Osteoblast (primary cell): ENCODE results near the gene NINJ1. TPM values are rescaled to one million over a fixed set of nuclear protein-coding genes. Genes with fewer than 3 reads are reported as not detected.
A peak's percentile ranks its signal among the peaks of the same experiment; 100 is the strongest.
"Not testable (repeated sequence)": the region's sequence is repeated elsewhere in the genome, so short reads cannot be mapped to it uniquely, and the experiment has no call there.

Source experiments
- DNase-seq: peaks from one replicate; pipeline ENCODE4 v3.0.0; 2011; ENCODE audit warnings: low spot score, mixed read lengths; ENCODE audit not compliant: insufficient read length; ENCODE audit errors: missing footprints
- H2AFZ ChIP-seq: 2 replicates; pipeline ENCODE4 v1.6.0; 2011; ENCODE audit warnings: mild to moderate bottlenecking, low read length
- H3K27ac ChIP-seq: 2 replicates; pipeline ENCODE4 v1.5.1; 2011; ENCODE audit warnings: mild to moderate bottlenecking, low read depth, low read length, moderate library complexity
- H3K27me3 ChIP-seq: 2 replicates; pipeline ENCODE4 v1.6.0; 2012; ENCODE audit warnings: mild to moderate bottlenecking, control low read depth, inconsistent platforms, low read length, moderate library complexity; ENCODE audit not compliant: insufficient read depth
- H3K36me3 ChIP-seq: 2 replicates; pipeline ENCODE4 v1.5.1; 2011; ENCODE audit warnings: mild to moderate bottlenecking, low read length, control low read depth, moderate library complexity; ENCODE audit not compliant: insufficient read depth
- H3K4me1 ChIP-seq: 2 replicates; pipeline ENCODE4 v1.5.1; 2011; ENCODE audit warnings: mild to moderate bottlenecking, low read length, control low read depth, moderate library complexity; ENCODE audit not compliant: insufficient read depth
- H3K4me2 ChIP-seq: 2 replicates; pipeline ENCODE4 v1.6.0; 2011; ENCODE audit warnings: mild to moderate bottlenecking, low read length; ENCODE audit not compliant: insufficient read depth
- H3K4me3 ChIP-seq: fragments of 200-600 bp; sonication (generic); 3 replicates; pipeline ENCODE4 v1.5.1; 2012; ENCODE audit warnings: mild to moderate bottlenecking, low read length, inconsistent platforms; ENCODE audit not compliant: insufficient read depth
- H3K79me2 ChIP-seq: 2 replicates; pipeline ENCODE4 v1.6.0; 2012; ENCODE audit warnings: mild to moderate bottlenecking, low read length, control low read depth, inconsistent platforms; ENCODE audit not compliant: insufficient read depth
- H3K9me3 ChIP-seq: 2 replicates; pipeline ENCODE4 v1.5.1; 2011; ENCODE audit warnings: low read depth, low read length, control low read depth
- H4K20me1 ChIP-seq: 2 replicates; pipeline ENCODE4 v1.6.0; 2012; ENCODE audit warnings: mild to moderate bottlenecking, low read length, control low read depth; ENCODE audit not compliant: insufficient read depth
- total RNA-seq: library from RNA; depleted of rRNA; stranded (reverse); fragments of >200 nt; gene quantifications from 2 replicates; pipeline ENCODE4 v1.2.3, GENCODE V29; 2012
- TF ChIP-seq, protein P1 (sequence below): IDR thresholded peaks from 2 replicates; pipeline ENCODE4 v1.5.1; 2011; ENCODE audit warnings: mild to moderate bottlenecking, low read depth, low read length, moderate library complexity; ENCODE audit errors: extremely low read depth

NINJ1 gene
- total RNA-seq, 1 donor, result 34.7 TPM

DNA sequence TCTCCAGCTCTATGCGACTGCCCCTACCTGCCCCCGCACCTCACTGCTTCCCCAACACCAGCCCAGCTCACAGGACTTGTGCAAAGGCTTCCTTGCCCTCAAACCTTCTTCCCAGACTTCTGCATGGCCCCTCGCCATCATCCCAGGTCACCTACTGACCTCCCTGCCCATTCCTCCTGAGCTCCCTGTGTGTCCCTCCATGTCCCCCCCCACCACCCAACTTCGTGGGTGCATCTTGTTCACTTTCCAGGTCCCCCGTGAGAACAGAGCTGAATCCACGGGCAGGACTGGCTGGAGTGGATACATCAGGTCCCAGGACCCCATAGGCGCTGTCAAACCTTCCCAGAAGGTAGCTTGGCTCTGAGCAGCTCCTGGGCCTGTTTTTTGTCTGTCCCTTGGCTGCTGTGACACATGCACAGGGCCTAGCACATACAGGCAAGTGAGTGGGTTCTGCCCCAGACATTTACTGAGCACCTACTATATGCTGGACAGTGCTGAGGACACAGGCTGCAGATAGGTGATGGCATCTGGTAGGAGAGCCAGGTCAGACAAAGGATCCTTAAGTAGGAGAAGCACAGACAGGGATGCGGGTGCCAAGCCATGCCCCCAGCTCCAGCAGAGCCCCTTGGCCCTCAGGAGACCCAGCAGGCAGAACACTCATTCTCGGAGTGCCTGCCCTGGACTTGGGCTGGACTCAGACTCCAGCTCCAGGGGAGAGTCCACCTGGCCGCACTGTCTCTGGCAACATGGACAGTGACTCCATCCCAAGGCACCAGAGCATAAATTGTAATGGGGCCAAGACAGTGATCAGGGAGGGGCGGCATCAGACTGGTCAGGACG, 15.0 kb downstream of the NINJ1 start:
- Histone ChIP-seq H3K4me2 (peak overlapping the region; percentile 65), H3K36me3 (peaks cover 2% of the 10 kb centered on the region), H3K4me3 (no peak overlapping the region), H3K4me1 (peaks cover 19% of the 10 kb centered on the region), H3K9me3 (no peaks in the 10 kb centered on the region), H3K27me3 (no peaks in the 10 kb centered on the region), H3K27ac (peak overlapping the region; percentile 66), H3K79me2 (no peaks in the 10 kb centered on the region), H2AFZ (no peak overlapping the region), H4K20me1 (no peaks in the 10 kb centered on the region)
- peak; percentile 73 for DNase-seq
- TF ChIP-seq, protein P1, sequence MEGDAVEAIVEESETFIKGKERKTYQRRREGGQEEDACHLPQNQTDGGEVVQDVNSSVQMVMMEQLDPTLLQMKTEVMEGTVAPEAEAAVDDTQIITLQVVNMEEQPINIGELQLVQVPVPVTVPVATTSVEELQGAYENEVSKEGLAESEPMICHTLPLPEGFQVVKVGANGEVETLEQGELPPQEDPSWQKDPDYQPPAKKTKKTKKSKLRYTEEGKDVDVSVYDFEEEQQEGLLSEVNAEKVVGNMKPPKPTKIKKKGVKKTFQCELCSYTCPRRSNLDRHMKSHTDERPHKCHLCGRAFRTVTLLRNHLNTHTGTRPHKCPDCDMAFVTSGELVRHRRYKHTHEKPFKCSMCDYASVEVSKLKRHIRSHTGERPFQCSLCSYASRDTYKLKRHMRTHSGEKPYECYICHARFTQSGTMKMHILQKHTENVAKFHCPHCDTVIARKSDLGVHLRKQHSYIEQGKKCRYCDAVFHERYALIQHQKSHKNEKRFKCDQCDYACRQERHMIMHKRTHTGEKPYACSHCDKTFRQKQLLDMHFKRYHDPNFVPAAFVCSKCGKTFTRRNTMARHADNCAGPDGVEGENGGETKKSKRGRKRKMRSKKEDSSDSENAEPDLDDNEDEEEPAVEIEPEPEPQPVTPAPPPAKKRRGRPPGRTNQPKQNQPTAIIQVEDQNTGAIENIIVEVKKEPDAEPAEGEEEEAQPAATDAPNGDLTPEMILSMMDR, result no peak

DNA sequence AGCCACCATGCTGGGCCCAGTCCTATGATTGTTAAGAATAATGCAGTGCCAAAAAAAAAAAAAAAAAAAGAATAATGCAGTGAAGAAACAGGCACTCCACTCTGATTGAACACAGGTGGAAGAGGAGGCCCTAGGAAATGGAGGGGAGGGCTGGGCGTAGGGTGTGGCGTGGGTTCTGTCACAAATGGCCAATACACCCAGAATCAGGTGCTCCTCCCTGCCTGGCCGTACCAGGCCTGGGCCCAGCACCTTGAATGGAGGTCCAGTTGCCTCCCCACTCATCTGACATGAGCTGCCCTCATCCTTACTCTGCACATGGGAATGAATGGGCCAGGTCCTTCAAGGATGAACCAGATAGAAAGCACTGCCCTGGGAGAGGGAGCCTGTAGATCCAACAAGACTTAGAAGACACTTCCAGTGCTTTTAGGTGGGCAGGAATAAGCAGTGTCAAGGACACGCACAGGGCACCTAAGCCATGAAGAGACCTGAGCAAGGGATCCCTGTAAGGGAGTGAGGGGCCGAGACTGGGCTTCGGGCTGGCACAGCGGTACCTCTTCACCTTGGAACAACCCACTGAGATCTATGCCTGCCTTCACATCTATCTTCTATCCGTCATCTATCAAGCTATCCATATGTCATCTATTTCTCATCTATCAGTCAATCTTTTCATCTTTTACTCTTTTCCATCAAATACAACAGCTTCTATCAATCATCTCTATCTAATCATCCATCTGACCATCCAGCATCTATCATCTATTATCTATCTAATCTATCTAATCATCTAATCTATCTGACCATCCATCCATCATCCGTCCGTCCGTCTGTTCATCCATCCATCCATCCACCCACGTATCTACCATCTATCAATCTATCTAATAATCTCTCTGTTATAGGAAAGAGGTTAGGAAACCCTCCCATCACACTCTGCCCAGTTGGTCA, 15.9 kb downstream of the NINJ1 start:
- H3K36me3 ChIP-seq, result peaks cover 6% of the 10 kb centered on the region
- H4K20me1 ChIP-seq, result no peaks in the 10 kb centered on the region
- no peak overlapping the region for H3K4me3 ChIP-seq
- H3K9me3 ChIP-seq, result no peaks in the 10 kb centered on the region
- H2AFZ ChIP-seq, result no peak overlapping the region
- TF ChIP-seq, protein P1, result no peak
- H3K27ac ChIP-seq, result no peak overlapping the region
- H3K27me3 ChIP-seq, result no peaks in the 10 kb centered on the region
- no peak overlapping the region for H3K4me2 ChIP-seq
- H3K4me1 ChIP-seq, result peaks cover 19% of the 10 kb centered on the region
- no peaks in the 10 kb centered on the region for H3K79me2 ChIP-seq
- DNase-seq, result peak; percentile 80

DNA sequence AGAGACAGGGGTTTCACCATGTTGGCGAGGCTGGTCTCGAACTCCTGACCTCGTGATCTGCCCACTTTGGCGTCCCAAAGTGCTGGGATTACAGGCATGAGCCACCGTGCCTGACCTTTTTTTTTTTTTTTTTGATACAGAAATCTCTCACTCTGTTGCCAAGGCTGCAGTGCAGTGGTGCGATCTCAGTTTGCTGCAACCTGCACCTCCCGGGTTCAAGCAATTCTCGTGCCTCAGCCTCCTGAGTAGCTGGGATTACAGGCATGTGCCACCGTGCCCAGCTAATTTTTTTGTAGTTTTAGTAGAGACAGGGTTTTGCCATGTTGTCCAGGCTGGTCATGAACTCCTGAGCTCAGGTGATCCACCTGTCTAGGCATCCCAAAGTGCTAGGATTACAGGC, 16.5 kb downstream of the NINJ1 start:
- H3K27me3 ChIP-seq, H2AFZ ChIP-seq: not testable (repeated sequence)

DNA sequence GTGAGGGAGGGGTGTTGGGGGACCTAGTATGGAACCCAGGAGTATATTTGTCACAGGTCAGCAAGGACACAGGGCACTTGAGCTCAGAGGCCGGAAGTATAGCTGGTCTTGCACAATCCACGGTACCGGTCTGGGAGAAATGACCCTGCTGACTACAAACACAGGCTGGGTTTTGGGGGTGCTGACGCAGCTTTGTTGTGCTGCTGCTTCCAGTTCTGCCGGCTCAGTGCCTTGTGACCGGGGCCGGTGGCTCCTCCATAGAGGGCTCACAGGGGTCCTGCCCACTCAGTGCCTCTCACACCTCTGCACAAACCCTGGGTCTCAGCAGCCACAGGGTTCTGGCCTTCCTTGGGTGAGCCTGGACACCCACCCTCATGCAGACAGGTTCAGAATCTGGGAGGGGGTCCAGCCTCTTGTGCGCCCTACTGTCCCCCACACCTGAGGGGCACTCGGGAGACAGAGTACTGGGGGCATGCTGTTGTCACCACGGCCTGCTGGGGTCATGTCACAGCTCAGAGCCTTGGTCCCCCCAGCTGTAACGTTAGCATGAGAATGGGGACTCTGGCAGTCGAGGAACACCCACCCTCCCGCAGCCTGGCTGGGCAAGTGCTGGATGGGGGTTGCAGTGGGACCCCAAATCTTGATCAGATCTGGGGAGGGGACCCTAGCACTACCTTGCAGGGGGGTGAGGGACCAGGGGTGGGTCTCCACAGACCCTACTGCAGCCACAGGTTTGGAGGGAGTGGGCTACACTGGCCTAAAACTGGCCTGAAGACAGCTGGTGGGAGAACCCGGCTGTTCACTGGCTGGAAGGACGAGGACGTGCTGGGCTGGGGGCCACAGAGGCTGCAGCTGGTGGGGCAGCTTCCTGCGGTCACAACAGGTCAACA, 17.7 kb downstream of the NINJ1 start:
- Histone ChIP-seq H3K27me3 (no peaks in the 10 kb centered on the region), H2AFZ (peak overlapping the region; percentile 76), H3K79me2 (no peaks in the 10 kb centered on the region), H3K4me1 (peaks cover 19% of the 10 kb centered on the region), H3K36me3 (peaks cover 10% of the 10 kb centered on the region), H3K4me3 (no peak overlapping the region), H3K9me3 (no peaks in the 10 kb centered on the region), H4K20me1 (peaks cover 3% of the 10 kb centered on the region), H3K27ac (peak overlapping the region; percentile 75), H3K4me2 (peak overlapping the region; percentile 37)
- TF ChIP-seq, protein P1, result no peak
- peak; percentile 95 for DNase-seq

More for the DNA sequence above, 16.5 kb downstream of the NINJ1 start:
- H4K20me1 ChIP-seq, H3K36me3 ChIP-seq, DNase-seq, H3K4me2 ChIP-seq, H3K27ac ChIP-seq, H3K4me3 ChIP-seq, H3K9me3 ChIP-seq, H3K79me2 ChIP-seq: not testable (repeated sequence)
- peaks cover 19% of the 10 kb centered on the region for H3K4me1 ChIP-seq
